Lower leg skin (tissue), 4 donors: Measurements from ENCODE around the gene RTCB. TPM values are rescaled to one million over a fixed set of nuclear protein-coding genes. Genes with fewer than 3 reads are reported as not detected.
"Not testable (repeated sequence)": the region's sequence is repeated elsewhere in the genome, so short reads cannot be mapped to it uniquely, and the experiment has no call there.

Experiments
- DNase-seq, 2 donors: peaks; one replicate each; pipeline ENCODE4 v3.0.0-alpha.2; 2019; ENCODE audit warnings: low spot score in 2 of 2
- H3K4me3 ChIP-seq: fragments of 200-600 bp; sonication (generic); 2 replicates; pipeline ENCODE4 v1.5.1; 2017; ENCODE audit warnings: mild to moderate bottlenecking, low read depth; ENCODE audit not compliant: poor library complexity, severe bottlenecking
- POLR2A ChIP-seq, 2 donors: fragments of 450-650 bp; IDR thresholded peaks; one replicate each; pipeline ENCODE4 v1.6.1; 2016 to 2017; ENCODE audit warnings: antibody characterized with exemption in 2 of 2, mild to moderate bottlenecking in 1 of 2, moderate library complexity in 1 of 2
- WGBS, 2 donors: methylation state at CpG; one replicate each; pipeline ENCODE4 v1.1.5; 2018; 5-methylcytosine and 5-hydroxymethylcytosine counted together
- intact Hi-C: fragments of 100-400 bp; cut with DNase I; formaldehyde crosslinking; loops from one replicate; pipeline ENCODE4 v1.15.0; 2023; ENCODE audit warnings: low total_unique reads
- total RNA-seq, 4 donors: library from RNA; depleted of rRNA; stranded (reverse); fragments of >200 nt; gene quantifications; one replicate each; pipeline ENCODE4 v1.1.0, GENCODE V29; 2016
- TF ChIP-seq, protein P1 (sequence below), 3 donors: fragments of 450-650 bp; IDR thresholded peaks; one replicate each; pipeline ENCODE4 v1.5.1; 2016; ENCODE audit warnings: antibody characterized with exemption in 3 of 3, mild to moderate bottlenecking in 3 of 3, moderate library complexity in 2 of 3

Gene RTCB
- total RNA-seq, 4 donors from 2014 or later = 99.6 to 113 (median 102) TPM

DNA sequence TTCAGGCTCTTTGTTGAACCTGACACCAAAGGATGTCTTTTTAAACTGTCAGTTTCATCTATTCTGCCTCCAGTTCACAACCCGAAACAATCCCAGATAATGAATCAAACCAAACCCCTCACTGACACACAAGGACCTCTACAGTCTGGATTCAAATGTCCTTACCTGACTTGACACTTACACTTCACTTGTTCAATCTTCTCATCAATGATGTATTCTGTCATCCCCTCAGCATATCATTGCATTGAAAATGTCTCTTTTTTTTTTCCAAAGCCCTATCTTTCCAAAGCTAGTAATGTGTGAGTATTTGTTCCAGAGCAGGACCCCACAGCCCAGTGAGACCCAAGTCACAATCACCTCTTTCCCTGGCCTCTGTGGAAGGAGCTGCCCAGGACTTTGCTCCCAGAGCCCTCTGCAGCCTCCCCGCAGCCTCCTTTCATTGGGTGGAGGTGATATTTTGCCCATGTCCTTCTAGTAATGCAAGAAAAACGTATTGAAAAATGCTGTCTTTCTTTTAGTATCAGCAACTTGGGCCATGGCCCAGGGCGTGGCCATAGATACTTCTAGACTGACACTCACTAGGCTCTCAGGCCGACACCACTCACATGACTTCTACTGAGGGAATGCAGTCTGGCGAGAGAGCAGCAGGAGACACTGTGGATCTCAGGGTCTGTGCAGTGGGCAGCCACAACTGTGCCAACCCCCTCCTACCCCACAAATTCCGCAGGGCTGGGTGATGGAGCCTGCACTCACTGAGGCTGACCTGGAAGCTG is 36.2 kb downstream of the RTCB start:
- intact Hi-C loops = no loop called here
- no peak overlapping the region for H3K4me3 ChIP-seq
- TF ChIP-seq, protein P1, sequence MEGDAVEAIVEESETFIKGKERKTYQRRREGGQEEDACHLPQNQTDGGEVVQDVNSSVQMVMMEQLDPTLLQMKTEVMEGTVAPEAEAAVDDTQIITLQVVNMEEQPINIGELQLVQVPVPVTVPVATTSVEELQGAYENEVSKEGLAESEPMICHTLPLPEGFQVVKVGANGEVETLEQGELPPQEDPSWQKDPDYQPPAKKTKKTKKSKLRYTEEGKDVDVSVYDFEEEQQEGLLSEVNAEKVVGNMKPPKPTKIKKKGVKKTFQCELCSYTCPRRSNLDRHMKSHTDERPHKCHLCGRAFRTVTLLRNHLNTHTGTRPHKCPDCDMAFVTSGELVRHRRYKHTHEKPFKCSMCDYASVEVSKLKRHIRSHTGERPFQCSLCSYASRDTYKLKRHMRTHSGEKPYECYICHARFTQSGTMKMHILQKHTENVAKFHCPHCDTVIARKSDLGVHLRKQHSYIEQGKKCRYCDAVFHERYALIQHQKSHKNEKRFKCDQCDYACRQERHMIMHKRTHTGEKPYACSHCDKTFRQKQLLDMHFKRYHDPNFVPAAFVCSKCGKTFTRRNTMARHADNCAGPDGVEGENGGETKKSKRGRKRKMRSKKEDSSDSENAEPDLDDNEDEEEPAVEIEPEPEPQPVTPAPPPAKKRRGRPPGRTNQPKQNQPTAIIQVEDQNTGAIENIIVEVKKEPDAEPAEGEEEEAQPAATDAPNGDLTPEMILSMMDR (IDR thresholded peaks at IDR 0.05) = no peak
- no peak for TF ChIP-seq POLR2A (IDR thresholded peaks at IDR 0.05)
- WGBS, 2 donors = 78 to 80% methylated on average over 7 of the region's 7 CpGs
- DNase-seq = no peak

DNA sequence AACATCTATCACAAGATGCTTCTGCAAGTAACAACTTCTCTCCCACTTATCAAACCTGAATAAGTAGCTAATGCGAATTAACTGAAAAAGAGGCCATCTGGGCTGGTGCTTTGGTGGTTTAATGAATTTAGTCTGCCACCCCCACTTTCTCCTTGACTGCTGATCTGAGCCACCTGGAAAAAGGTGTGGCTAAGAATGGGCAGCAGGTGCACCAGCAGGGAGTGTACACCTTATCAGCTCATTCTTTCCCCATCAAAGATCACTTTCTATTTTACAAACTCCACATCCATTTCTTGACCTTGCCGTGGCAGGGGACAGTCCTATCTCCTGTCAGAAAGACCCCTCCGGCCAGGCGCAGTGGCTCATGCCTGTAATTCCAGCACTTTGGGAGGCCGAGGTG is 47.8 kb downstream of the RTCB start:
- WGBS, 2 donors = 84 to 93% methylated on average over 5 of the region's 5 CpGs
- intact Hi-C loops = no loop called here
- no peak for DNase-seq
- TF ChIP-seq POLR2A (IDR thresholded peaks at IDR 0.05) = no peak
- TF ChIP-seq, protein P1 (IDR thresholded peaks at IDR 0.05) = no peak
- H3K4me3 ChIP-seq = no peak overlapping the region

DNA sequence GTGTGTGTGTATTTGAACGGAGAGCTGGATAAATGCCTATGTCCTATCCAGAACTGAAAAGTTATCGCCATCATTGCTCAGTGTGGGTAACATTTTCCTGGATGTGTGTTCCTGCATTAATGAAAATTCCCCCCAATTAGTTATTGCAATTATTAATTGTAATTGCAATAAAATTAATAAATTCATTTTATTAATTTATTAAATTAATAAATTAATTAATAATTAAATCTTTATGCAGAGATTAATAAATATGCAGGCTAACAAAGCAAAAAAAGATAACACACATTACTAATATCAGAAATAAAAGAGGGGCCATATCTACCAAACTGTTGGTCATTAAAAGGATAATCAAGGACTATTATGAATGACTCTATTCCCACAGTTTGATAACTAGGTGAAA is 50.8 kb downstream of the RTCB start:
- intact Hi-C loops = no loop called here
- TF ChIP-seq, protein P1 (IDR thresholded peaks at IDR 0.05) = no peak
- no peak for TF ChIP-seq POLR2A (IDR thresholded peaks at IDR 0.05)
- no peak for DNase-seq
- H3K4me3 ChIP-seq = no peak overlapping the region
- WGBS, 2 donors = 83 to 91% methylated on average over 2 of the region's 2 CpGs

DNA sequence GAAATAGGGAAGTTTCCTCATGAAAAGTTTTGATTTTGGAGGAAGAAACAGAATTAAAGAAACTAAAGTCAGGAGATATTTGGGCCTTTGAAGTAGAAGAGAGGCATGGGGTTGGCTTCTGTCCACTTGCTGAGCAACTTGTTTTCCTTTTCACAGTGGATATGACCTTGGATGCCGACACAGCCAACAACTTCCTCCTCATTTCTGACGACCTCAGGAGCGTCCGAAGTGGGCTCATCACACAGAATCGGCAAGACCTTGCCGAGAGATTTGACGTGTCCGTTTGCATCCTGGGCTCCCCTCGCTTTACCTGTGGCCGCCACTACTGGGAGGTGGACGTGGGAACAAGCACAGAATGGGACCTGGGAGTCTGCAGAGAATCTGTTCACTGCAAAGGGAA is 52.0 kb downstream of the RTCB start:
- intact Hi-C loops, H3K4me3 ChIP-seq, DNase-seq: not testable (repeated sequence)
- WGBS, 2 donors = 85 to 90% methylated on average over 11 of the region's 11 CpGs

DNA sequence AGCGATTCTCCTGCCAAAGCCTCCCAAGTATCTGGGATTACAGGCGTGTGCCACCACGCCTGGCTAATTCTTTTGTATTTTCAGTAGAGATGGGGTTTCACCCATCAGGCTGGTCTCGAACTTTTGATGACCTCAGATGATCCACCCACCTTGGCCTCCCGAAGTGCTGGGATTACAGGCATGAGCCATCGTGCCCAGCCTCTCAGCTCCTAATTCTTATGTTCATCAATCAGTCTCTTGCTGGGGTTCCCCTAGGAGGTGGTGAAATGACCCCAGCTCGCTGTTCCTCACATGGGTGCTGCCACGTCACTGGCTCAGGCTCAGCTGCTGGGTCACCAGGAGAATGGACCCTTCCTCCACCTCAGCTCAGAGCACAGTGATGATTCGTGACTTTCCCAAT is 54.5 kb downstream of the RTCB start, which contains the start of gene RFPL3:
TSS of gene RFPL3 (plus strand) at position 301 of the 400 bp plus-strand sequence. CDS start 205 bp downstream, outside the sequence.
- WGBS, 2 donors = 80% methylated on average over 9 of the region's 9 CpGs
- intact Hi-C loops, DNase-seq, H3K4me3 ChIP-seq: not testable (repeated sequence)

DNA sequence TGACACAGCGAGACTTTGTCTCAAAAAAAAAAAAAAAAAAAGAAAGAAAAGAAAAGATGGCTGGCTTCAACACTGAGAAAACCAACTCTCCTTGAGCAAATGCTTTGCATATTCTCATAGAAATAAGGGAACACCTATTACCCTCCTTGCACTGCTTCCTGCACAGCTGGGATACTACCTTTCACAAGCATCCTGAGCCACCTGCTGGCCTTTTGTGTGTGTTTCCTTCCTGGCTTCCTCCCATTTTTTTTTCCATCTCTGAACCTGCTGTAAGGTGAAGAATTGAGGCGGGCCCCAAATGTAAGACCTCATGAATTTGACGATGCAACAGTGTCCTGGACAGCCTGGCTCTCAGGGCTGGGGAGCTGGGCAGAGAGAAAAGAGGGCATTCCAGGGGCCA is 56.3 kb downstream of the RTCB start:
- TF ChIP-seq, protein P1 (IDR thresholded peaks at IDR 0.05) = no peak
- no peak for TF ChIP-seq POLR2A (IDR thresholded peaks at IDR 0.05)
- intact Hi-C loops = no loop called here
- DNase-seq = no peak
- 71 to 77% methylated on average over 3 of the region's 3 CpGs for WGBS, 2 donors
- H3K4me3 ChIP-seq = no peak overlapping the region
